GM12878 (cell line): ENCODE data around the gene FAF1. TPM values are rescaled to one million over a fixed set of nuclear protein-coding genes. Genes with fewer than 3 reads are reported as not detected.

Experiments
- ATAC-seq: fragments of 200-7000 bp; cut with Tn5 transposase; 3 replicates; pipeline ENCODE4 v1.9.1; 2020; ENCODE audit warnings: mild to moderate bottlenecking, moderate library complexity
- BruUV-seq: library from RNA; stranded (reverse); fragments of 400-500 nt; replicated peaks from 2 replicates; lab custom pipeline; 2021; lab: Mats Ljungman, UMichigan
- CTCF ChIA-PET: fragments of 300-600 bp; sonication (Branson Sonifier 250); formaldehyde crosslinking; extraction: SDS; loops from one replicate; lab custom pipeline; 2021; ENCODE audit warnings: inconsistent platforms; lab: Yijun Ruan, JAX
- POLR2A ChIA-PET: fragments of 350-600 bp; formaldehyde crosslinking; extraction: SDS; loops from one replicate; lab custom pipeline; 2021; ENCODE audit warnings: inconsistent platforms; lab: Charles Lee
- RAD21 ChIA-PET: fragments of 300-600 bp; sonication (Branson Sonifier 250); formaldehyde crosslinking; loops from one replicate; lab custom pipeline; 2023; ENCODE audit warnings: antibody characterized with exemption; ENCODE audit not compliant: unreplicated experiment; lab: Charles Lee
- SMC1A ChIA-PET: fragments of 300-600 bp; sonication (Branson Sonifier 250); formaldehyde crosslinking; loops from one replicate; lab custom pipeline; 2023; ENCODE audit not compliant: unreplicated experiment, uncharacterized antibody; lab: Charles Lee
- DNase-seq: peaks from one replicate; pipeline ENCODE4 v3.0.0-alpha.2; 2011; ENCODE audit warnings: low read depth, low spot score
- FAIRE-seq: peaks from 3 replicates; lab custom pipeline; 2011; peaks lifted over from hg19 to GRCh38; lab: Jason Lieb, UNC
- H2AFZ ChIP-seq: 2 replicates; pipeline ENCODE4 v1.6.0; 2011; ENCODE audit warnings: low read depth, low read length, control low read depth; ENCODE audit not compliant: control insufficient read depth
- H3K27ac ChIP-seq: 2 replicates; pipeline ENCODE4 v1.5.1; 2011; ENCODE audit warnings: control low read depth; ENCODE audit not compliant: control insufficient read depth, insufficient read depth
- H3K27me3 ChIP-seq, 2 experiments: replicated peaks in 1 of 2; 2 replicates each; pipeline versions ENCODE4 v1.6.0 to v1.6.1; 2011; ENCODE audit warnings: low read length in 1 of 2; ENCODE audit not compliant: control insufficient read depth in 2 of 2, insufficient read depth in 2 of 2
- H3K36me3 ChIP-seq, 2 experiments: 2 replicates each; pipeline ENCODE4 v1.5.1; 2011; ENCODE audit warnings: low read length in 1 of 2; ENCODE audit not compliant: control insufficient read depth in 2 of 2, insufficient read depth in 2 of 2
- H3K4me1 ChIP-seq: 2 replicates; pipeline ENCODE4 v1.6.1; 2011; ENCODE audit warnings: mild to moderate bottlenecking, low read length, moderate library complexity, mixed read lengths; ENCODE audit not compliant: control insufficient read depth, insufficient read depth
- H3K4me2 ChIP-seq: 2 replicates; pipeline ENCODE4 v1.6.0; 2011; ENCODE audit warnings: control low read depth; ENCODE audit not compliant: control insufficient read depth, insufficient read depth
- H3K4me3 ChIP-seq: fragments of 200-600 bp; sonication (generic); 2 replicates; pipeline ENCODE4 v1.5.1; 2016
- H3K79me2 ChIP-seq: 2 replicates; pipeline ENCODE4 v1.6.0; 2011; ENCODE audit warnings: low read length; ENCODE audit not compliant: control insufficient read depth, insufficient read depth
- H3K9ac ChIP-seq: 2 replicates; pipeline ENCODE4 v1.8.0; 2011; ENCODE audit warnings: low read length, control low read depth, mixed read lengths; ENCODE audit not compliant: control insufficient read depth, insufficient read depth
- H3K9me3 ChIP-seq: replicated peaks from 3 replicates; pipeline ENCODE4 v1.5.1; 2011; ENCODE audit warnings: mild to moderate bottlenecking, low read length; ENCODE audit not compliant: control insufficient read depth, insufficient read depth
- H4K20me1 ChIP-seq: 2 replicates; pipeline ENCODE4 v1.6.0; 2011; ENCODE audit not compliant: control insufficient read depth, insufficient read depth
- ATF7 ChIP-seq: fragments of 450-650 bp; IDR thresholded peaks from 2 replicates; pipeline ENCODE4 v1.6.1; 2016; ENCODE audit warnings: low read depth, mild to moderate bottlenecking
- CTCF ChIP-seq, 3 experiments: IDR thresholded peaks in 2 of 3; conservative IDR thresholded peaks in 1 of 3; 2 replicates each; pipeline ENCODE4 v1.5.1; 2011; ENCODE audit warnings: low read depth in 3 of 3, low read length in 3 of 3, mild to moderate bottlenecking in 3 of 3, control low read depth in 2 of 3, moderate library complexity in 2 of 3, inconsistent platforms in 1 of 3, mixed read lengths in 1 of 3; ENCODE audit not compliant: control insufficient read depth in 2 of 3, insufficient read depth in 1 of 3; ENCODE audit errors: extremely low read depth in 1 of 3
- EED ChIP-seq: sonication (generic); IDR thresholded peaks from 2 replicates; pipeline ENCODE4 v1.6.1; 2016; ENCODE audit warnings: antibody characterized with exemption, low read depth
- LARP7 ChIP-seq: fragments of 450-650 bp; IDR thresholded peaks from 2 replicates; pipeline ENCODE4 v1.6.1; 2017; ENCODE audit warnings: mild to moderate bottlenecking
- MTA2 ChIP-seq: fragments of 450-650 bp; IDR thresholded peaks from 2 replicates; pipeline ENCODE4 v1.6.1; 2016; ENCODE audit warnings: low read depth, mild to moderate bottlenecking, moderate library complexity
- POLR2AphosphoS5 ChIP-seq: IDR thresholded peaks from 2 replicates; pipeline ENCODE4 v1.6.1; 2011; ENCODE audit warnings: mild to moderate bottlenecking, low read length, inconsistent platforms
- RUNX3 ChIP-seq: IDR thresholded peaks from 2 replicates; pipeline ENCODE4 v1.6.1; 2012; ENCODE audit warnings: low read length, inconsistent platforms
- SMAD5 ChIP-seq: IDR thresholded peaks from 2 replicates; pipeline ENCODE4 v1.6.1; 2016; ENCODE audit warnings: antibody characterized with exemption, low read depth
- SMC3 ChIP-seq: IDR thresholded peaks from 2 replicates; pipeline ENCODE4 v1.6.1; 2011; ENCODE audit warnings: low read length, improper control_type of control experiment, borderline replicate concordance
- TCF7 ChIP-seq: IDR thresholded peaks from 2 replicates; pipeline ENCODE4 v1.6.1; 2014; ENCODE audit warnings: antibody characterized with exemption, borderline replicate concordance
- WGBS: methylation state at CpG from one replicate; pipeline ENCODE4 v1.1.6; 2016; ENCODE audit warnings: low lambda C conversion rate; ENCODE audit not compliant: insufficient replicate concordance, insufficient coverage; ENCODE audit errors: missing lambda C conversion rate; 5-methylcytosine and 5-hydroxymethylcytosine counted together
- in situ Hi-C: fragments of 300-500 bp; cut with MboI; formaldehyde crosslinking; loops from 9 replicates; pipeline ENCODE4 v1.14.3; 2018; ENCODE audit warnings: mixed read lengths
- intact Hi-C: fragments of 100-400 bp; cut with micrococcal nuclease; formaldehyde crosslinking; loops from one replicate; pipeline ENCODE4 v1.14.2; 2022; ENCODE audit not compliant: unreplicated experiment
- polyA plus RNA-seq, 11 experiments: library from polyadenylated mRNA; depleted of rRNA in 4 of 11; unstranded in 6 of 11; stranded (reverse) in 5 of 11; fragments of >200 nt; fragmentation: Nextera tagmentation in 4 of 11; fragmentation: Illumina TruSeq in 1 of 11; extraction: Ambion mirVana in 4 of 11; extraction: Trizol in 1 of 11; gene quantifications; 1 replicate in 1 of 11; 2 replicates in 10 of 11; pipeline versions ENCODE4 v1.2.1 to v1.2.3, GENCODE V29; 2011 to 2016; ENCODE audit warnings: inconsistent platforms in 2 of 11, missing spikeins in 2 of 11, low read depth in 1 of 11
- total RNA-seq, 4 experiments: library from RNA; depleted of rRNA in 3 of 4; stranded (reverse); fragments of >200 nt in 3 of 4; fragmentation: Illumina TruSeq in 1 of 4; extraction: Trizol in 1 of 4; gene quantifications; 2 replicates each; pipeline versions ENCODE4 v1.2.1 to v1.2.3, GENCODE V29; 2013 to 2021

FAF1 gene
- total and polyA plus RNA-seq, 10 of the 15 experiments (the other 5 are each of a cell fraction or from before 2014, with no cell fraction given): 8.6 to 54.5 (median 23.7) TPM

- RAD21 ChIA-PET: interaction anchor here (0.6 to 1.4 kb wide), 3 partner anchors 10 to 228 kb away, joined by 3 to 5 read pairs (median 4); no protein-coding TSS in a partner anchor
- H4K20me1 ChIP-seq: no peaks in the 10 kb centered on the region
- SMC1A ChIA-PET: interaction anchor here (1.1 to 1.6 kb wide), 2 partner anchors 10 to 18 kb away, joined by 4 read pairs; no protein-coding TSS in a partner anchor
- H3K36me3 ChIP-seq: peaks cover 0 to 2% of the 10 kb centered on the region in 2 experiments; a peak in 3 of 4 replicates
- intact Hi-C loops (no loop called here), in situ Hi-C loops (no loop called here)
- no peaks in the 10 kb centered on the region for H3K27me3 ChIP-seq
- CTCF ChIA-PET: interaction anchor here (0.7 to 2.3 kb wide), 3 partner anchors 11 to 48 kb away, joined by 3 to 19 read pairs (median 3); no protein-coding TSS in a partner anchor
- H3K4me3 ChIP-seq: no peak overlapping the region
- no peak for DNase-seq
- ATAC-seq: peak; percentile 42
- POLR2A ChIA-PET: no interaction called here
- no peak for TF ChIP-seq POLR2AphosphoS5
- no peak for TF ChIP-seq EED
- no peak for TF ChIP-seq TCF7
- no peak for TF ChIP-seq LARP7
- peak; percentile 37; the same call in 1 of the 2 replicates for TF ChIP-seq ATF7
- TF ChIP-seq SMC3: no peak
- TF ChIP-seq MTA2: peak; percentile 64; the same call in 1 of the 2 replicates
- TF ChIP-seq SMAD5: no peak
- TF ChIP-seq CTCF (IDR thresholded peaks at IDR 0.05 in 2 of 3, conservative IDR thresholded peaks at IDR 0.05 in 1 of 3; ENCODE audit: control insufficient read depth in 2 of 3, extremely low read depth in 1 of 3, insufficient read depth in 1 of 3, low read depth in 3 of 3, low read length in 3 of 3): no peak
- peak; percentile 22; the same call in 1 of the 2 replicates for TF ChIP-seq RUNX3
- WGBS: 77% methylated on average over 2 of the region's 2 CpGs
- no peak overlapping the region for H3K27ac ChIP-seq
- H2AFZ ChIP-seq: no peak overlapping the region
- BruUV-seq: no TSS peak
- no peaks in the 10 kb centered on the region for H3K9me3 ChIP-seq
- H3K79me2 ChIP-seq: no peaks in the 10 kb centered on the region
- H3K9ac ChIP-seq: no peak overlapping the region
- no peak for FAIRE-seq
- H3K4me1 ChIP-seq: no peaks in the 10 kb centered on the region
- H3K4me2 ChIP-seq: no peak overlapping the region
Observed at GRCh38 chr1:50593515-50593914, 366.6 kb downstream of the FAF1 start.
